Ishikawa (cell line): ENCODE data around the gene PNPLA7.
A peak's percentile ranks its signal among the peaks of the same experiment; 100 is the strongest.

Experiments used
- CEBPB ChIP-seq: IDR thresholded peaks from 2 replicates; pipeline ENCODE4 v1.6.1; 2012
- EGR1 ChIP-seq: IDR thresholded peaks from 2 replicates; pipeline ENCODE4 v1.6.1; 2012
- EP300 ChIP-seq: IDR thresholded peaks from 2 replicates; pipeline ENCODE4 v1.6.1; 2012; ENCODE audit warnings: borderline replicate concordance
- FOXM1 ChIP-seq: IDR thresholded peaks from 2 replicates; pipeline ENCODE4 v1.6.1; 2012; ENCODE audit warnings: low read depth, borderline replicate concordance
- MAX ChIP-seq: IDR thresholded peaks from 2 replicates; pipeline ENCODE4 v1.6.1; 2012
- NFIC ChIP-seq: IDR thresholded peaks from 2 replicates; pipeline ENCODE4 v1.6.1; 2012
- RAD21 ChIP-seq: IDR thresholded peaks from 2 replicates; pipeline ENCODE4 v1.6.1; 2012; ENCODE audit warnings: low read depth
- REST ChIP-seq: IDR thresholded peaks from 2 replicates; pipeline ENCODE4 v1.6.1; 2012; ENCODE audit warnings: low read depth, mild to moderate bottlenecking
- TAF1 ChIP-seq: IDR thresholded peaks from 2 replicates; pipeline ENCODE4 v1.6.1; 2012; ENCODE audit warnings: low read depth, mild to moderate bottlenecking
- TCF12 ChIP-seq: IDR thresholded peaks from 2 replicates; pipeline ENCODE4 v1.6.1; 2012; ENCODE audit warnings: low read depth
- TEAD4 ChIP-seq: IDR thresholded peaks from 2 replicates; pipeline ENCODE4 v1.6.1; 2012
- YY1 ChIP-seq: IDR thresholded peaks from 2 replicates; pipeline ENCODE4 v1.6.1; 2012; ENCODE audit warnings: low read depth
- ZBTB7A ChIP-seq: IDR thresholded peaks from 2 replicates; pipeline ENCODE4 v1.6.1; 2012; ENCODE audit warnings: low read depth

GRCh38 chr9:137551264-137552021, 1.2 kb upstream of the PNPLA7 start, which contains the start of gene MRPL41:
- TF ChIP-seq MAX: peak; percentile 57
- no peak for TF ChIP-seq EP300
- no peak for TF ChIP-seq EGR1
- peak; percentile 78; the same call in 1 of the 2 replicates for TF ChIP-seq TAF1
- TF ChIP-seq REST: no peak
- TF ChIP-seq FOXM1: no peak
- peak; percentile 94 for TF ChIP-seq ZBTB7A
- no peak for TF ChIP-seq TEAD4
- TF ChIP-seq NFIC: no peak
- TF ChIP-seq RAD21: peak; percentile 19; the same call in 1 of the 2 replicates
- TF ChIP-seq TCF12: no peak; the same call in 1 of the 2 replicates
- no peak for TF ChIP-seq YY1
- TF ChIP-seq CEBPB: no peak
